ENCODE measurements around the gene MAP2K7.

Gene MAP2K7

GRCh38 chr19:7921967-7922835, 18.5 kb downstream of the MAP2K7 start:
- Histone ChIP-seq H3K27ac (replicated peaks) (no peak overlapping the region), H3K4me3 (replicated peaks; ENCODE audit: insufficient read depth, low read length) (no peak overlapping the region), H3K27me3 (ENCODE audit: insufficient read depth, poor library complexity, severe bottlenecking) (no peaks in the 10 kb centered on the region)
- no peak for DNase-seq (ENCODE audit: low read depth in 1 of 2, low spot score in 1 of 2)
- no peak for TF ChIP-seq REST (IDR thresholded peaks at IDR 0.05; ENCODE audit: insufficient replicate concordance, low read depth)
- TF ChIP-seq CTCF (IDR thresholded peaks at IDR 0.05; ENCODE audit: insufficient read depth, low read length), result no peak
- no peak for TF ChIP-seq SPI1 (IDR thresholded peaks at IDR 0.05; ENCODE audit: borderline replicate concordance, low read depth)
- TF ChIP-seq POLR2AphosphoS5 (IDR thresholded peaks at IDR 0.05; ENCODE audit: low read depth), result no peak
- TF ChIP-seq GABPA (IDR thresholded peaks at IDR 0.05; ENCODE audit: low read depth), result no peak

- Histone ChIP-seq H3K27me3 (ENCODE audit: insufficient read depth, poor library complexity, severe bottlenecking) (no peaks in the 10 kb centered on the region), H3K4me3 (replicated peaks; ENCODE audit: insufficient read depth, low read length) (no peak overlapping the region), H3K27ac (replicated peaks) (no peak overlapping the region)
- no peak for DNase-seq (ENCODE audit: low read depth in 1 of 2, low spot score in 1 of 2)
- TF ChIP-seq CTCF (IDR thresholded peaks at IDR 0.05; ENCODE audit: insufficient read depth, low read length) (no peak), POLR2AphosphoS5 (IDR thresholded peaks at IDR 0.05; ENCODE audit: low read depth) (no peak), REST (IDR thresholded peaks at IDR 0.05; ENCODE audit: insufficient replicate concordance, low read depth) (no peak), SPI1 (IDR thresholded peaks at IDR 0.05; ENCODE audit: borderline replicate concordance, low read depth) (no peak), GABPA (IDR thresholded peaks at IDR 0.05; ENCODE audit: low read depth) (no peak)
Measured at GRCh38 chr19:7922836-7923195, 19.1 kb downstream of the MAP2K7 start.

- TF ChIP-seq REST (IDR thresholded peaks at IDR 0.05; ENCODE audit: insufficient replicate concordance, low read depth), result no peak
- no peak for TF ChIP-seq CTCF (IDR thresholded peaks at IDR 0.05; ENCODE audit: insufficient read depth, low read length)
- no peak for TF ChIP-seq GABPA (IDR thresholded peaks at IDR 0.05; ENCODE audit: low read depth)
- no peak for TF ChIP-seq SPI1 (IDR thresholded peaks at IDR 0.05; ENCODE audit: borderline replicate concordance, low read depth)
- TF ChIP-seq POLR2AphosphoS5 (IDR thresholded peaks at IDR 0.05; ENCODE audit: low read depth), result no peak
- H3K27ac ChIP-seq (replicated peaks), result no peak overlapping the region
- DNase-seq (ENCODE audit: low read depth in 1 of 2, low spot score in 1 of 2), result no peak
- H3K27me3 ChIP-seq (ENCODE audit: insufficient read depth, poor library complexity, severe bottlenecking), result no peaks in the 10 kb centered on the region
- no peak overlapping the region for H3K4me3 ChIP-seq (replicated peaks; ENCODE audit: insufficient read depth, low read length)
Measured at GRCh38 chr19:7923295-7924191, 19.9 kb downstream of the MAP2K7 start.
